Gastroesophageal sphincter (tissue), 4 donors: ENCODE data around the gene LRRC36. TPM values are rescaled to one million over a fixed set of nuclear protein-coding genes. Genes with fewer than 3 reads are reported as not detected.

Experiments used
- ATAC-seq: fragments of 150-250 bp; one replicate; pipeline ENCODE4 v1.9.1; 2016; ENCODE audit warnings: mild to moderate bottlenecking, moderate library complexity
- H3K27ac ChIP-seq, 4 donors: fragments of 200-600 bp; sonication (generic) in 3 of 4; 1 replicate in 3 of 4; 2 replicates in 1 of 4; pipeline ENCODE4 v1.5.1; 2016 to 2019
- H3K27me3 ChIP-seq: fragments of 200-600 bp; sonication (generic); one replicate; pipeline ENCODE4 v1.5.1; 2019
- H3K36me3 ChIP-seq, 2 donors: fragments of 200-600 bp; sonication (generic); one replicate each; pipeline ENCODE4 v1.5.1; 2019; ENCODE audit warnings: control low read depth in 1 of 2
- H3K4me1 ChIP-seq, 3 donors: fragments of 200-600 bp; sonication (generic); 1 replicate in 2 of 3; 2 replicates in 1 of 3; pipeline ENCODE4 v1.5.1; 2016 to 2019; ENCODE audit warnings: control low read depth in 2 of 3
- H3K4me3 ChIP-seq, 2 donors: fragments of 200-600 bp; sonication (generic); one replicate each; pipeline ENCODE4 v1.5.1; 2019; ENCODE audit warnings: mild to moderate bottlenecking in 1 of 2, moderate library complexity in 1 of 2
- H3K9me3 ChIP-seq, 3 donors: fragments of 200-600 bp; sonication (generic); one replicate each; pipeline ENCODE4 v1.5.1; 2017 to 2019; ENCODE audit warnings: control low read depth in 2 of 3
- CTCF ChIP-seq, 4 experiments: fragments of 200-600 bp in 2 of 4; fragments of 450-650 bp in 2 of 4; sonication (generic) in 1 of 4; IDR thresholded peaks; one replicate each; pipeline ENCODE4 v1.5.1; 2017 to 2019; ENCODE audit warnings: antibody characterized with exemption in 4 of 4, mild to moderate bottlenecking in 2 of 4, moderate library complexity in 2 of 4
- EP300 ChIP-seq: sonication (generic); formaldehyde crosslinking; IDR thresholded peaks from one replicate; pipeline ENCODE4 v1.6.1; 2017; ENCODE audit warnings: antibody characterized with exemption, mild to moderate bottlenecking
- POLR2A ChIP-seq, 2 donors: fragments of 450-650 bp; IDR thresholded peaks; one replicate each; pipeline ENCODE4 v1.6.1; 2017; ENCODE audit warnings: antibody characterized with exemption in 2 of 2, mild to moderate bottlenecking in 2 of 2, moderate library complexity in 1 of 2
- POLR2AphosphoS5 ChIP-seq: sonication (generic); formaldehyde crosslinking; IDR thresholded peaks from one replicate; pipeline ENCODE4 v1.6.1; 2017; ENCODE audit warnings: antibody characterized with exemption
- WGBS, 2 donors: methylation state at CpG; one replicate each; pipeline ENCODE4 v1.1.5; 2018; ENCODE audit warnings: low coverage in 1 of 2; 5-methylcytosine and 5-hydroxymethylcytosine counted together
- total RNA-seq, 4 donors: library from RNA; depleted of rRNA; stranded (reverse); fragments of >200 nt; gene quantifications; one replicate each; pipeline ENCODE4 v1.1.0, GENCODE V29; 2016

The LRRC36 gene
- total RNA-seq, 4 donors from 2014 or later: 0.27 TPM; not detected in 3

- peak overlapping the region in 2 of 4 donors; percentile 1 to 19 for H3K27ac ChIP-seq
- H3K27me3 ChIP-seq: no peaks in the 10 kb centered on the region
- H3K4me3 ChIP-seq: no peak overlapping the region
- TF ChIP-seq CTCF (IDR thresholded peaks at IDR 0.05) (no peak), POLR2A (IDR thresholded peaks at IDR 0.05) (no peak), POLR2AphosphoS5 (no peak), EP300 (no peak)
- H3K36me3 ChIP-seq: no peaks in the 10 kb centered on the region
- no peak for ATAC-seq
- peaks cover 0 to 45% (median 31%) of the 10 kb centered on the region in 3 donors for H3K4me1 ChIP-seq
- no CpG with 5 or more reads among the region's 2 CpGs for whole genome bisulfite sequencing, 2 donors
- H3K9me3 ChIP-seq: no peaks in the 10 kb centered on the region
Observed at GRCh38 chr16:67388591-67388990, 62.0 kb downstream of the LRRC36 start.

GRCh38 chr16:67389911-67390815 lies 63.5 kb downstream of the LRRC36 start:
- Histone ChIP-seq H3K27ac (peak overlapping the region in 3 of 4 donors; percentile 87 to 89 (median 88)), H3K9me3 (no peaks in the 10 kb centered on the region), H3K4me3 (no peak overlapping the region), H3K36me3 (no peaks in the 10 kb centered on the region), H3K27me3 (no peaks in the 10 kb centered on the region), H3K4me1 (peaks cover 0 to 60% (median 39%) of the 10 kb centered on the region in 3 donors)
- ATAC-seq: no peak
- 40 to 80% methylated on average over 1 to 14 of the region's 27 CpGs for WGBS, 2 donors
- TF ChIP-seq CTCF (IDR thresholded peaks at IDR 0.05) (no peak), POLR2A (IDR thresholded peaks at IDR 0.05) (no peak)

- Histone ChIP-seq H3K4me3 (no peak overlapping the region), H3K36me3 (no peaks in the 10 kb centered on the region), H3K4me1 (peaks cover 0 to 68% (median 46%) of the 10 kb centered on the region in 3 donors), H3K27me3 (no peaks in the 10 kb centered on the region), H3K27ac (peak overlapping the region in 3 of 4 donors; percentile 87 to 89 (median 88)), H3K9me3 (no peaks in the 10 kb centered on the region)
- no peak for ATAC-seq
- no peak for TF ChIP-seq POLR2AphosphoS5
- TF ChIP-seq EP300: no peak
- no peak for TF ChIP-seq POLR2A (IDR thresholded peaks at IDR 0.05)
- no peak for TF ChIP-seq CTCF (IDR thresholded peaks at IDR 0.05)
- 73% methylated on average over 7 of the region's 11 CpGs; no CpG with 5 or more reads in 1 of the 2 donors for WGBS, 2 donors
Observed at GRCh38 chr16:67390816-67391423, 64.3 kb downstream of the LRRC36 start.

GRCh38 chr16:67391424-67392300 lies 65.0 kb downstream of the LRRC36 start:
- Histone ChIP-seq H3K4me1 (peaks cover 3 to 75% (median 54%) of the 10 kb centered on the region in 3 donors), H3K9me3 (no peaks in the 10 kb centered on the region), H3K27me3 (no peaks in the 10 kb centered on the region), H3K4me3 (peak overlapping the region in 1 of 2 donors; percentile 63), H3K27ac (peak overlapping the region; percentile 60 to 89 (median 88)), H3K36me3 (no peaks in the 10 kb centered on the region)
- ATAC-seq: no peak
- 18 to 44% methylated on average over 5 to 10 of the region's 15 CpGs for WGBS, 2 donors
- TF ChIP-seq POLR2AphosphoS5: no peak
- no peak for TF ChIP-seq EP300
- TF ChIP-seq POLR2A (IDR thresholded peaks at IDR 0.05): peak in 1 of 2 donors; percentile 13
- no peak for TF ChIP-seq CTCF (IDR thresholded peaks at IDR 0.05)
